Heart left ventricle (tissue), 16 donors: ENCODE results near the gene PCMTD2. TPM values are rescaled to one million over a fixed set of nuclear protein-coding genes. Genes with fewer than 3 reads are reported as not detected.

Experiments used
- ATAC-seq, 4 donors: fragments of 200-7000 bp; cut with Tn5 transposase; one replicate each; pipeline ENCODE4 v1.9.1; 2020 to 2022; ENCODE audit warnings: moderate library complexity in 4 of 4, mild to moderate bottlenecking in 3 of 4, moderate number of reproducible peaks in 1 of 4
- DNase-seq, 5 donors: peaks; one replicate each; pipeline ENCODE4 v3.0.0-alpha.2; 2020
- H3K27ac ChIP-seq, 12 donors: fragments of 200-600 bp; sonication (generic) in 4 of 12; one replicate each; pipeline versions ENCODE4 v1.5.0 to v1.8.0; 2016 to 2022; ENCODE audit warnings: mild to moderate bottlenecking in 2 of 12
- H3K27me3 ChIP-seq, 9 donors: fragments of 200-600 bp; sonication (generic) in 2 of 9; one replicate each; pipeline versions ENCODE4 v1.5.1 to v1.8.0; 2016 to 2022; ENCODE audit warnings: mild to moderate bottlenecking in 3 of 9
- H3K36me3 ChIP-seq, 9 donors: fragments of 200-600 bp; sonication (generic) in 2 of 9; one replicate each; pipeline versions ENCODE4 v1.5.0 to v1.8.0; 2018 to 2022; ENCODE audit warnings: mild to moderate bottlenecking in 2 of 9
- H3K4me1 ChIP-seq, 12 donors: fragments of 200-600 bp; sonication (generic) in 4 of 12; one replicate each; pipeline versions ENCODE4 v1.5.0 to v1.8.0; 2016 to 2022; ENCODE audit warnings: mild to moderate bottlenecking in 3 of 12
- H3K4me3 ChIP-seq, 12 donors: fragments of 200-600 bp; sonication (generic) in 4 of 12; one replicate each; pipeline versions ENCODE4 v1.5.0 to v1.8.0; 2017 to 2022; ENCODE audit warnings: mild to moderate bottlenecking in 9 of 12, moderate library complexity in 4 of 12
- H3K9me3 ChIP-seq, 12 donors: fragments of 200-600 bp; sonication (generic) in 4 of 12; one replicate each; pipeline versions ENCODE4 v1.5.0 to v1.8.0; 2016 to 2022; ENCODE audit warnings: mild to moderate bottlenecking in 1 of 12
- POLR2A ChIP-seq, 2 donors: fragments of 450-650 bp; IDR thresholded peaks; one replicate each; pipeline ENCODE4 v1.6.1; 2017; ENCODE audit warnings: antibody characterized with exemption in 2 of 2, mild to moderate bottlenecking in 2 of 2, moderate library complexity in 2 of 2
- WGBS, 4 donors: extraction: QIAGEN DNeasy Blood & Tissue Kit in 2 of 4; methylation state at CpG; one replicate each; pipeline versions ENCODE4 v1.1.5 to v1.1.7; 2013 to 2018; 5-methylcytosine and 5-hydroxymethylcytosine counted together
- intact Hi-C, 10 donors: fragments of 100-400 bp; cut with DNase I; formaldehyde crosslinking; loops; one replicate each; pipeline versions ENCODE4 v1.11.1 to v1.14.2; 2022
- polyA plus RNA-seq, 2 donors: library from polyadenylated mRNA; stranded (reverse); fragments of 200-250 nt; gene quantifications; one replicate each; pipeline ENCODE4 v1.2.3, GENCODE V29; 2013
- total RNA-seq, 9 donors: library from RNA; depleted of rRNA in 2 of 9; stranded (reverse); fragments of >200 nt in 2 of 9; fragmentation: NEBNext Ultra II Directional in 3 of 9; extraction: Animal tissue kit (Norgen Biotek cat#: 25700) in 3 of 9; gene quantifications; one replicate each; pipeline versions ENCODE4 v1.1.0 to v1.2.4, GENCODE V29; 2016 to 2023
- TF ChIP-seq, protein P1 (sequence below), 12 donors: fragments of 200-600 bp; sonication (generic) in 4 of 12; IDR thresholded peaks; one replicate each; pipeline versions ENCODE4 v1.5.0 to v1.8.0; 2018 to 2022; ENCODE audit warnings: antibody characterized with exemption in 12 of 12, mild to moderate bottlenecking in 5 of 12
- donor health status: ischemic (EF 13 %, LVEDD 7.1; RV severe dilation, severe dysfunction).
- donor health status: healthy with polysubstance abuse.
- donor health status: DM: no; HTN: yes; CAD: no.
- donor health status: DM: no; HTN: no; CAD: no.
- donor health status: ischemic (EF 25% LVEDD 6.9; RV normal size, moderate dysfunction).
- donor health status: ischemic (EF 25% LVEDD 5.7; RV mildly dilated, moderate dysfunction).
- donor health status: healthy.
- donor health status: DM: yes; HTN: yes; CAD: no.
- donor health status: ischemic (EF 35%, LVEDD 5.7; RV mildly dilated, moderate dysfunction).
- donor health status: nonischemic (EF 11% LVEDD 7.7; RV severe dilation, severe dysfunction).
- donor health status: DM: yes; HTN: yes; CAD: no.
- donor health status: PGD.
- donor health status: ischemic (EF 29% LVEDD 5.4; RV normal size, mild dysfunction).
- donor health status: nonischemic (EF 23%, LVEDD 6.1; RV moderate dilation, normal function).

The PCMTD2 gene
- total and polyA plus RNA-seq, 11 donors = 23.9 to 128 (median 59.3) TPM

DNA sequence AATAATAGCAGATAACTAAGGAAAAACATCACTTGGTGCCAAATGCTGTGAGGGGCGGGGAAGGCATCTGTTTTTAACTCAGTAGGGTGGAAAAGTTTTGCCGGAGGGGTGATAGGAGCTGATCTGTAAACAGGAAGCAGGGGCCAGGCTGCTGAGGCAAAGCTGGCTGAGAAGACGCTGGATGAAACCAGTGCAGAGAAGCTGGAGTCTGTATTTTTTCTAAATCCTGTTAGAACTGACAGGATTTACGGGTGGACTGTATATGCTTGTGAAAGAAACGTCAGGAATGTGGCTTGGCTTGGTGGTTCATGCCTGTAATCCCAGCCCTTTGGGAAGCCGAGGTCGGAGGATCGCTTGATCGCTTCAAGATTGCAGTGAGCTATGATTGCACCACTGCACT, 5.6 kb downstream of the PCMTD2 start:
- Histone ChIP-seq H3K27ac (peak overlapping the region; percentile 7 to 89 (median 74)), H3K36me3 (peaks cover 0 to 35% (median 9%) of the 10 kb centered on the region in 9 donors), H3K4me3 (peak overlapping the region in 10 of 12 donors; percentile 9 to 41 (median 25)), H3K4me1 (peaks cover 6 to 98% (median 74%) of the 10 kb centered on the region in 12 donors), H3K27me3 (no peaks in the 10 kb centered on the region), H3K9me3 (no peaks in the 10 kb centered on the region)
- intact Hi-C loops = no loop called here
- ATAC-seq (peak; percentile 37 to 76 (median 48)), DNase-seq (peak in 3 of 5 donors; percentile 42 to 64 (median 63))
- TF ChIP-seq, protein P1, sequence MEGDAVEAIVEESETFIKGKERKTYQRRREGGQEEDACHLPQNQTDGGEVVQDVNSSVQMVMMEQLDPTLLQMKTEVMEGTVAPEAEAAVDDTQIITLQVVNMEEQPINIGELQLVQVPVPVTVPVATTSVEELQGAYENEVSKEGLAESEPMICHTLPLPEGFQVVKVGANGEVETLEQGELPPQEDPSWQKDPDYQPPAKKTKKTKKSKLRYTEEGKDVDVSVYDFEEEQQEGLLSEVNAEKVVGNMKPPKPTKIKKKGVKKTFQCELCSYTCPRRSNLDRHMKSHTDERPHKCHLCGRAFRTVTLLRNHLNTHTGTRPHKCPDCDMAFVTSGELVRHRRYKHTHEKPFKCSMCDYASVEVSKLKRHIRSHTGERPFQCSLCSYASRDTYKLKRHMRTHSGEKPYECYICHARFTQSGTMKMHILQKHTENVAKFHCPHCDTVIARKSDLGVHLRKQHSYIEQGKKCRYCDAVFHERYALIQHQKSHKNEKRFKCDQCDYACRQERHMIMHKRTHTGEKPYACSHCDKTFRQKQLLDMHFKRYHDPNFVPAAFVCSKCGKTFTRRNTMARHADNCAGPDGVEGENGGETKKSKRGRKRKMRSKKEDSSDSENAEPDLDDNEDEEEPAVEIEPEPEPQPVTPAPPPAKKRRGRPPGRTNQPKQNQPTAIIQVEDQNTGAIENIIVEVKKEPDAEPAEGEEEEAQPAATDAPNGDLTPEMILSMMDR (IDR thresholded peaks at IDR 0.05) = no peak
- TF ChIP-seq POLR2A (IDR thresholded peaks at IDR 0.05) = peak in 1 of 2 donors; percentile 22
- WGBS, 4 donors = 5 to 14% (median 7%) methylated on average over 9 of the region's 9 CpGs

DNA sequence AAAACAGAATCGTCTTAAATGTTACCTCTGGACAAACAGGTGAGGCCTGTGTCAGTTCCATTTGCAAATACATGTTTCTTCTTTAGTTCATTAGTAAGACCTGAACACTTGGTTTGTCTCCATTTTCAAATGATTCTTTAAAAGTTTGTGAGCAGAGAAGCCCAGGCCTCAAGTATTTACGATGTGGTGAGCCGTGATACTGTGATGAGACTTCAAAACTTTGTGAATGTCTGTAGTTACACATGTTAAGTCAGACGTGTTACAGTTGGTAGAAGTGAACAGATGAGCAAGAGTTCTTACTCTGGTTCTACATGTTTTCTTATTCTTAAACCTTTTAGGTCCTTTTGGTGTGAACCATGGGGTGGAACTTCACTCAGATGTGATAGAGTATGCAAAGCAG, 8.5 kb downstream of the PCMTD2 start:
- intact Hi-C loops = no loop called here
- H3K4me1 ChIP-seq = peaks cover 0 to 96% (median 56%) of the 10 kb centered on the region in 12 donors
- H3K4me3 ChIP-seq = no peak overlapping the region
- no peak for DNase-seq
- H3K27me3 ChIP-seq = no peaks in the 10 kb centered on the region
- H3K9me3 ChIP-seq = no peaks in the 10 kb centered on the region
- 78 to 85% (median 81%) methylated on average over 4 of the region's 4 CpGs for WGBS, 4 donors
- H3K27ac ChIP-seq = no peak overlapping the region
- no peak for ATAC-seq
- TF ChIP-seq, protein P1 (IDR thresholded peaks at IDR 0.05) = no peak
- no peak for TF ChIP-seq POLR2A (IDR thresholded peaks at IDR 0.05)
- peaks cover 0 to 58% (median 23%) of the 10 kb centered on the region in 9 donors for H3K36me3 ChIP-seq

DNA sequence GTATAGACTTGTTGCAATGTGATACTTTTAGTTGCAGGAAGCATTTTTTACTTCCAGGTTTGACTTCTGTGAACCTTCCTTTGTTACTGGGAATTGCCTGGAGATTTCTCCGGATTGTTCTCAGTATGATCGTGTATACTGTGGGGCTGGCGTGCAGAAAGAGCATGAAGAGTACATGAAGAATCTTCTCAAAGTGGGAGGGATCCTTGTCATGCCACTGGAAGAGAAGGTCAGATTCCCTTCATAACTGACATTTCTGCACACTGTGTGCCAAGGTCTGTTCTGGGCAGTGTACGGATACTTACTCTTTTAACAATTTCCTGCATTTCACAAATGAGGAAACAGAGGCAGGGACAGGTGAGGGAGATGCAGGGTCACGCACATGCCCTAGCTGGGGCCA, 9.7 kb downstream of the PCMTD2 start:
- no peak for DNase-seq
- peak overlapping the region in 7 of 12 donors; percentile 24 to 56 (median 44) for H3K27ac ChIP-seq
- H3K4me3 ChIP-seq = peak overlapping the region in 2 of 12 donors; percentile 3 to 20
- no peaks in the 10 kb centered on the region for H3K27me3 ChIP-seq
- WGBS, 4 donors = 39 to 42% (median 40%) methylated on average over 5 of the region's 5 CpGs
- peaks cover 0 to 59% (median 24%) of the 10 kb centered on the region in 9 donors for H3K36me3 ChIP-seq
- peaks cover 0 to 85% (median 47%) of the 10 kb centered on the region in 12 donors for H3K4me1 ChIP-seq
- peak in 2 of 4 donors; percentile 13 to 44 for ATAC-seq
- TF ChIP-seq POLR2A (IDR thresholded peaks at IDR 0.05) = no peak
- TF ChIP-seq, protein P1 (IDR thresholded peaks at IDR 0.05) = no peak
- H3K9me3 ChIP-seq = no peaks in the 10 kb centered on the region
- intact Hi-C loops = no loop called here

DNA sequence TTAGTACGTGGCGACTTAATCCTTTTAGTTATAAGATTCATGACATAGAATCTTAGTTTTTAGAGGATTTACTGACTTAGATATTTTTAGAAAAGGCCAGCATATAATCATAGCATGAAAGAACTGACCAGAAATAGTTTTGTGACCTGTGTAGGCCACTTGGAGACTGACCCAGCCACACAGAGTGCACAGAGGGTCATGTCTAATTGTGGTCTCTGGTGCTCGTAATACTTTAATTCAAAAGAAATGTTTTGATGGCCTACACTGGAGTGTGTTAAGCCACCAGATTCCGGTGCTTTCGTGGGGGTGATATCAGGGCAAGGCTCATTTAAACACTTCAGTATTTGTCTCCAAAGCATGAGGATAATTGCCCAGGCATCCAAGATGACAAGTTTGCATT, 11.4 kb downstream of the PCMTD2 start:
- DNase-seq (no peak), ATAC-seq (peak in 2 of 4 donors; percentile 32 to 52)
- intact Hi-C loops = no loop called here
- no peaks in the 10 kb centered on the region for H3K9me3 ChIP-seq
- no peak overlapping the region for H3K4me3 ChIP-seq
- no peak for TF ChIP-seq POLR2A (IDR thresholded peaks at IDR 0.05)
- peak overlapping the region in 6 of 12 donors; percentile 0 to 45 (median 14) for H3K27ac ChIP-seq
- no peaks in the 10 kb centered on the region for H3K27me3 ChIP-seq
- 59 to 69% (median 62%) methylated on average over 5 of the region's 5 CpGs for WGBS, 4 donors
- H3K36me3 ChIP-seq = peaks cover 0 to 57% (median 25%) of the 10 kb centered on the region in 9 donors
- peaks cover 0 to 67% (median 29%) of the 10 kb centered on the region in 12 donors for H3K4me1 ChIP-seq

DNA sequence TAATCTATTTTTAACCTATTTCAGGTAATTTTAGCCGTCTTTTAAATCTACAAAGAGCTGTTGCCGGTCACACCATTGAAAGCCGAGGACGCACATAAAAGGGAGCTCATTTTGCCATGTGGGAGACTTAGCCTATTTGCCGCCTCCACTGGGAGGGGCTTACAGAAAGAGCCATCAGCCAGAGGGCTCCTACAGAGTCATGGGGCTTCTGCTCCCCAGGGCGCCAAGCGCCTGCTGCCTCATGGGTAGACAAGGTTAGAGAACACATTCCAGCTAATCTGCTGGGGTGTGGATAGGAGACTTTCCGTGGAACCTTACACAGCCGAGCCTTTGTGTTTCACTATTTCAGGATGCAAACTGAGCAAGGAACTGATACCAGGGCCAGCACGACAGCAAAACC, 12.6 kb downstream of the PCMTD2 start:
- Histone ChIP-seq H3K27me3 (no peaks in the 10 kb centered on the region), H3K4me3 (no peak overlapping the region), H3K9me3 (no peaks in the 10 kb centered on the region), H3K27ac (peak overlapping the region in 6 of 12 donors; percentile 1 to 45 (median 16)), H3K4me1 (peaks cover 0 to 56% (median 18%) of the 10 kb centered on the region in 12 donors), H3K36me3 (peaks cover 0 to 63% (median 36%) of the 10 kb centered on the region in 9 donors)
- TF ChIP-seq, protein P1 (IDR thresholded peaks at IDR 0.05) = no peak
- TF ChIP-seq POLR2A (IDR thresholded peaks at IDR 0.05) = no peak
- ATAC-seq (peak; percentile 54 to 87 (median 70)), DNase-seq (peak in 2 of 5 donors; percentile 44 to 64)
- WGBS, 4 donors = 70 to 80% (median 76%) methylated on average over 10 of the region's 10 CpGs
- intact Hi-C loops = no loop called here
